G401 (cell line): ENCODE results near the gene MPZL1. TPM values are rescaled to one million over a fixed set of nuclear protein-coding genes. Genes with fewer than 3 reads are reported as not detected.
A peak's percentile ranks its signal among the peaks of the same experiment; 100 is the strongest.
"Not testable (repeated sequence)": the region's sequence is repeated elsewhere in the genome, so short reads cannot be mapped to it uniquely, and the experiment has no call there.

Source experiments
- DNase-seq: peaks from one replicate; pipeline ENCODE4 v3.0.0-alpha.2; 2015; ENCODE audit warnings: low spot score
- in situ Hi-C: cut with HindIII; loops from 2 replicates; pipeline ENCODE4 v1.10.0; 2016; ENCODE audit warnings: low sequenced_read_pairs, mixed read lengths
- total RNA-seq: library from RNA; depleted of rRNA; stranded (reverse); fragments of >200 nt; shearing (Covaris generic); gene quantifications from 2 replicates; pipeline ENCODE4 v1.2.3, GENCODE V29; 2014

MPZL1 gene
- total RNA-seq, 1 experiment from 2014 or later: 155 TPM

- no peak for DNase-seq
- in situ Hi-C loops: no loop called here
Measured at GRCh38 chr1:167795810-167796740, 74.3 kb downstream of the MPZL1 start.

GRCh38 chr1:167797015-167797414 lies 75.2 kb downstream of the MPZL1 start:
- in situ Hi-C loops: no loop called here
- DNase-seq: peak; percentile 23

GRCh38 chr1:167798952-167799351 lies 77.2 kb downstream of the MPZL1 start:
- DNase-seq: no peak
- in situ Hi-C loops: no loop called here

GRCh38 chr1:167799747-167800146 lies 78.0 kb downstream of the MPZL1 start:
- in situ Hi-C loops: no loop called here
- no peak for DNase-seq

GRCh38 chr1:167800251-167800650 lies 78.5 kb downstream of the MPZL1 start:
- no peak for DNase-seq
- in situ Hi-C loops: no loop called here

- in situ Hi-C loops: no loop called here
- DNase-seq: no peak
Measured at GRCh38 chr1:167802235-167802634, 80.5 kb downstream of the MPZL1 start.

- peak; percentile 85 for DNase-seq
- in situ Hi-C loops: no loop called here
Measured at GRCh38 chr1:167803358-167804207, 81.8 kb downstream of the MPZL1 start.

- no peak for DNase-seq
- in situ Hi-C loops: no loop called here
Measured at GRCh38 chr1:167805041-167805556, 83.3 kb downstream of the MPZL1 start.

GRCh38 chr1:167806235-167806634 lies 84.5 kb downstream of the MPZL1 start:
- DNase-seq, in situ Hi-C loops: not testable (repeated sequence)

GRCh38 chr1:167806676-167807075 lies 84.9 kb downstream of the MPZL1 start:
- DNase-seq, in situ Hi-C loops: not testable (repeated sequence)

GRCh38 chr1:167808104-167808503 lies 86.3 kb downstream of the MPZL1 start:
- in situ Hi-C loops: no loop called here
- no peak for DNase-seq

GRCh38 chr1:167808690-167809089 lies 86.9 kb downstream of the MPZL1 start:
- DNase-seq: no peak
- in situ Hi-C loops: no loop called here

GRCh38 chr1:167812972-167813371 lies 91.2 kb downstream of the MPZL1 start:
- in situ Hi-C loops: no loop called here
- DNase-seq: no peak

GRCh38 chr1:167815650-167816049 lies 93.9 kb downstream of the MPZL1 start:
- DNase-seq: no peak
- in situ Hi-C loops: no loop called here

- in situ Hi-C loops: no loop called here
- peak; percentile 32 for DNase-seq
Measured at GRCh38 chr1:167819849-167820683, 98.3 kb downstream of the MPZL1 start.

- in situ Hi-C loops: no loop called here
- DNase-seq: no peak
Measured at GRCh38 chr1:167820684-167821355, 99.0 kb downstream of the MPZL1 start.

- in situ Hi-C loops: no loop called here
- DNase-seq: no peak
Measured at GRCh38 chr1:167821356-167821685, 99.5 kb downstream of the MPZL1 start.

- in situ Hi-C loops: no loop called here
- no peak for DNase-seq
Measured at GRCh38 chr1:167821969-167822685, 100.3 kb downstream of the MPZL1 start.
